ENCODE data around the gene MACROD2.

Gene MACROD2

GRCh38 chr20:14521436-14521835, 526.1 kb downstream of the MACROD2 start:
- TF ChIP-seq CTCF (IDR thresholded peaks at IDR 0.05; ENCODE audit: insufficient read depth, low read length, missing control alignments) = no peak
- H3K4me3 ChIP-seq (ENCODE audit: low read depth, low read length) = no peak overlapping the region
- POLR2A ChIA-PET = no interaction called here
- CTCF ChIA-PET = no interaction called here
- DNase-seq (ENCODE audit: low read depth, low spot score) = no peak

- TF ChIP-seq CTCF (IDR thresholded peaks at IDR 0.05; ENCODE audit: insufficient read depth, low read length, missing control alignments) = no peak
- DNase-seq (ENCODE audit: low read depth, low spot score) = no peak
- ChIA-PET CTCF (no interaction called here), POLR2A (no interaction called here)
- H3K4me3 ChIP-seq (ENCODE audit: low read depth, low read length) = no peak overlapping the region
Measured at GRCh38 chr20:14522595-14522994, 527.3 kb downstream of the MACROD2 start.

GRCh38 chr20:14523090-14523489, 527.8 kb downstream of the MACROD2 start:
- H3K4me3 ChIP-seq (ENCODE audit: low read depth, low read length) = no peak overlapping the region
- no peak for TF ChIP-seq CTCF (IDR thresholded peaks at IDR 0.05; ENCODE audit: insufficient read depth, low read length, missing control alignments)
- CTCF ChIA-PET = no interaction called here
- POLR2A ChIA-PET = no interaction called here
- DNase-seq (ENCODE audit: low read depth, low spot score) = no peak

GRCh38 chr20:14525426-14525825, 530.1 kb downstream of the MACROD2 start:
- H3K4me3 ChIP-seq (ENCODE audit: low read depth, low read length) = no peak overlapping the region
- no peak for TF ChIP-seq CTCF (IDR thresholded peaks at IDR 0.05; ENCODE audit: insufficient read depth, low read length, missing control alignments)
- POLR2A ChIA-PET = no interaction called here
- CTCF ChIA-PET = no interaction called here
- no peak for DNase-seq (ENCODE audit: low read depth, low spot score)

GRCh38 chr20:14526891-14527290, 531.6 kb downstream of the MACROD2 start:
- no peak for TF ChIP-seq CTCF (IDR thresholded peaks at IDR 0.05; ENCODE audit: insufficient read depth, low read length, missing control alignments)
- ChIA-PET CTCF (no interaction called here), POLR2A (no interaction called here)
- no peak for DNase-seq (ENCODE audit: low read depth, low spot score)
- no peak overlapping the region for H3K4me3 ChIP-seq (ENCODE audit: low read depth, low read length)

- no peak for TF ChIP-seq CTCF (IDR thresholded peaks at IDR 0.05; ENCODE audit: insufficient read depth, low read length, missing control alignments)
- CTCF ChIA-PET = no interaction called here
- POLR2A ChIA-PET = no interaction called here
- no peak overlapping the region for H3K4me3 ChIP-seq (ENCODE audit: low read depth, low read length)
- DNase-seq (ENCODE audit: low read depth, low spot score) = no peak
Measured at GRCh38 chr20:14531786-14532185, 536.5 kb downstream of the MACROD2 start.
